ENCODE data around the gene CHRM2. TPM values are rescaled to one million over a fixed set of nuclear protein-coding genes. Genes with fewer than 3 reads are reported as not detected.
"Not testable (repeated sequence)": the region's sequence is repeated elsewhere in the genome, so short reads cannot be mapped to it uniquely, and the experiment has no call there.

Gene CHRM2
- polyA plus RNA-seq (2011; rRNA removed) (not detected in 2 replicates), polyA plus RNA-seq (2017; fragmentation: RNase III; extraction: RNeasy Plus Mini Kit Qiagen cat#74134 plus additional on column Dnase treatment) (not detected in 3 replicates), polyA minus RNA-seq (2011; rRNA and poly(A)+ RNA removed) (not detected in 2 replicates)
- polyA plus RNA-seq (2012; cell fraction: cytosol; rRNA removed) = not detected in 2 replicates
- polyA plus RNA-seq (2012; cell fraction: nucleus; rRNA removed) = not detected in 2 replicates

DNA sequence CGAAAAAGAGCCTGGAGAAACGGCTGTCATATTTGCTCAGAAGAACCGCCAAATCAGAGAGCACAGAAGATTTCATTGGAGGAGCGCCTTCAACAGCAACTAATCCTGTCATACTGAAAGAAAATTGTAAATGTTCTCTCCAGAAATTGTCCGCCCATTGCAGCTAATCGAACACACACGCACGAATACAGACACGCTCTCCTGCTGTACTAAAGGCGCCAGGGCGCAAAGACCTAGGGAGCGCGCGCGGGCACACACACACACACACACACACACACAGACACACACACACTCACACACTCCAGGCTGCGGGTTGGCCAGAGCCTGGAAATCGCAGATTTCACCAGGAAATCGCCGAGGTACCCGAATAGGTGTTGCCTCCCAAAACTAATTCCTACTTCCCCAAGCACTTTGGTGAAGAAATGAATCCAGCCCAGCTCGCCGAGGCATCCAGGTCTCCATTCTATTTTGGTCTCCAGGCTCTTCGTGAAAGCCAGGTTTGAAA is at the start of gene CHRM2:
TSS of gene CHRM2 (plus strand) at position 157 of the 505 bp plus-strand sequence. CDS start 146,214 bp downstream, outside the sequence.
- CTCF ChIA-PET = no interaction called here
- 16% methylated on average over 20 of the region's 23 CpGs for WGBS (ENCODE audit: missing lambda C conversion rate)
- Histone ChIP-seq H3K9me3 (no peaks in the 10 kb centered on the region), H3K27ac (no peak within 1 kb of the TSS), H3K4me1 (no peaks in the 10 kb centered on the region), H3K4me2 (no peak within 1 kb of the TSS), H3K4me3 (no peak within 1 kb of the TSS)
- POLR2A ChIA-PET = no interaction called here
- FAIRE-seq = no peak
- DNase-seq (ENCODE audit: low read depth in 1 of 2, low spot score in 1 of 2) = peak in 1 of 2 experiments; percentile 2
- ATAC-seq = no peak
- TF ChIP-seq, protein P1, sequence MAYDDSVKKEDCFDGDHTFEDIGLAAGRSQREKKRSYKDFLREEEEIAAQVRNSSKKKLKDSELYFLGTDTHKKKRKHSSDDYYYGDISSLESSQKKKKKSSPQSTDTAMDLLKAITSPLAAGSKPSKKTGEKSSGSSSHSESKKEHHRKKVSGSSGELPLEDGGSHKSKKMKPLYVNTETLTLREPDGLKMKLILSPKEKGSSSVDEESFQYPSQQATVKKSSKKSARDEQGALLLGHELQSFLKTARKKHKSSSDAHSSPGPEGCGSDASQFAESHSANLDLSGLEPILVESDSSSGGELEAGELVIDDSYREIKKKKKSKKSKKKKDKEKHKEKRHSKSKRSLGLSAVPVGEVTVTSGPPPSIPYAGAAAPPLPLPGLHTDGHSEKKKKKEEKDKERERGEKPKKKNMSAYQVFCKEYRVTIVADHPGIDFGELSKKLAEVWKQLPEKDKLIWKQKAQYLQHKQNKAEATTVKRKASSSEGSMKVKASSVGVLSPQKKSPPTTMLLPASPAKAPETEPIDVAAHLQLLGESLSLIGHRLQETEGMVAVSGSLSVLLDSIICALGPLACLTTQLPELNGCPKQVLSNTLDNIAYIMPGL (CRISPR knock-in tag; IDR thresholded peaks at IDR 0.05; ENCODE audit: borderline replicate concordance) = no peak
- TF ChIP-seq, protein P2, sequence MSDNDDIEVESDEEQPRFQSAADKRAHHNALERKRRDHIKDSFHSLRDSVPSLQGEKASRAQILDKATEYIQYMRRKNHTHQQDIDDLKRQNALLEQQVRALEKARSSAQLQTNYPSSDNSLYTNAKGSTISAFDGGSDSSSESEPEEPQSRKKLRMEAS (IDR thresholded peaks at IDR 0.05) = no peak
- TF ChIP-seq, protein P3, sequence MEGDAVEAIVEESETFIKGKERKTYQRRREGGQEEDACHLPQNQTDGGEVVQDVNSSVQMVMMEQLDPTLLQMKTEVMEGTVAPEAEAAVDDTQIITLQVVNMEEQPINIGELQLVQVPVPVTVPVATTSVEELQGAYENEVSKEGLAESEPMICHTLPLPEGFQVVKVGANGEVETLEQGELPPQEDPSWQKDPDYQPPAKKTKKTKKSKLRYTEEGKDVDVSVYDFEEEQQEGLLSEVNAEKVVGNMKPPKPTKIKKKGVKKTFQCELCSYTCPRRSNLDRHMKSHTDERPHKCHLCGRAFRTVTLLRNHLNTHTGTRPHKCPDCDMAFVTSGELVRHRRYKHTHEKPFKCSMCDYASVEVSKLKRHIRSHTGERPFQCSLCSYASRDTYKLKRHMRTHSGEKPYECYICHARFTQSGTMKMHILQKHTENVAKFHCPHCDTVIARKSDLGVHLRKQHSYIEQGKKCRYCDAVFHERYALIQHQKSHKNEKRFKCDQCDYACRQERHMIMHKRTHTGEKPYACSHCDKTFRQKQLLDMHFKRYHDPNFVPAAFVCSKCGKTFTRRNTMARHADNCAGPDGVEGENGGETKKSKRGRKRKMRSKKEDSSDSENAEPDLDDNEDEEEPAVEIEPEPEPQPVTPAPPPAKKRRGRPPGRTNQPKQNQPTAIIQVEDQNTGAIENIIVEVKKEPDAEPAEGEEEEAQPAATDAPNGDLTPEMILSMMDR (IDR thresholded peaks at IDR 0.05) = no peak
- TF ChIP-seq CEBPB (IDR thresholded peaks at IDR 0.05) = no peak

GRCh38 chr7:136831398-136831797 is 37.1 kb upstream of the CHRM2 start:
- H3K4me1 ChIP-seq; ATAC-seq; H3K4me2 ChIP-seq; H3K9me3 ChIP-seq; CTCF ChIA-PET; H3K27ac ChIP-seq; POLR2A ChIA-PET; FAIRE-seq; H3K4me3 ChIP-seq; DNase-seq (ENCODE audit: low read depth in 1 of 2, low spot score in 1 of 2): not testable (repeated sequence)
- WGBS (ENCODE audit: missing lambda C conversion rate) = no CpG with 5 or more reads among the region's 16 CpGs

- Histone ChIP-seq H3K4me2 (no peak overlapping the region), H3K9me3 (no peaks in the 10 kb centered on the region), H3K27ac (no peak overlapping the region), H3K4me3 (no peak overlapping the region), H3K4me1 (no peaks in the 10 kb centered on the region)
- ATAC-seq (no peak), DNase-seq (ENCODE audit: low read depth in 1 of 2, low spot score in 1 of 2) (no peak), FAIRE-seq (no peak)
- 6% methylated on average over 1 of the region's 1 CpG for WGBS (ENCODE audit: missing lambda C conversion rate)
- ChIA-PET CTCF (no interaction called here), POLR2A (no interaction called here)
- TF ChIP-seq RCOR1 (IDR thresholded peaks at IDR 0.05; ENCODE audit: low read depth, low read length) = no peak
- no peak for TF ChIP-seq HES2 (IDR thresholded peaks at IDR 0.05)
These were observed 22.5 kb upstream of the CHRM2 start for GRCh38 chr7:136845899-136846465.

GRCh38 chr7:136847858-136848257 is 20.6 kb upstream of the CHRM2 start:
- H3K4me1 ChIP-seq = no peaks in the 10 kb centered on the region
- no peak overlapping the region for H3K4me3 ChIP-seq
- ATAC-seq (no peak), DNase-seq (ENCODE audit: low read depth in 1 of 2, low spot score in 1 of 2) (no peak), FAIRE-seq (no peak)
- no peaks in the 10 kb centered on the region for H3K9me3 ChIP-seq
- ChIA-PET CTCF (no interaction called here), POLR2A (no interaction called here)
- no peak overlapping the region for H3K4me2 ChIP-seq
- no peak overlapping the region for H3K27ac ChIP-seq
- TF ChIP-seq POLR2A (IDR thresholded peaks at IDR 0.05; ENCODE audit: low read length) (no peak), HES2 (IDR thresholded peaks at IDR 0.05) (no peak)
- 2% methylated on average over 2 of the region's 2 CpGs for WGBS (ENCODE audit: missing lambda C conversion rate)

- no peak for DNase-seq (ENCODE audit: low read depth in 1 of 2, low spot score in 1 of 2)
- no peak overlapping the region for H3K27ac ChIP-seq
- H3K9me3 ChIP-seq = no peaks in the 10 kb centered on the region
- CTCF ChIA-PET = interaction anchor here (0.6 kb wide), 1 partner anchor 22 kb away, joined by 5 read pairs; no protein-coding TSS in a partner anchor
- POLR2A ChIA-PET = no interaction called here
- H3K4me1 ChIP-seq = no peaks in the 10 kb centered on the region
- TF ChIP-seq HOXA7 (CRISPR knock-in tag; IDR thresholded peaks at IDR 0.05) = no peak
- H3K4me2 ChIP-seq = no peak overlapping the region
- FAIRE-seq = no peak
- no peak overlapping the region for H3K4me3 ChIP-seq
- WGBS (ENCODE audit: missing lambda C conversion rate) = 2% methylated on average over 2 of the region's 2 CpGs
- no peak for ATAC-seq
These were observed 14.8 kb upstream of the CHRM2 start for GRCh38 chr7:136853654-136854053.

Data from A549 (cell line).